GM12878 (cell line): ENCODE results near the gene ADRA2B. TPM values are rescaled to one million over a fixed set of nuclear protein-coding genes. Genes with fewer than 3 reads are reported as not detected.

Experiments used
- BCL11A ChIP-seq: IDR thresholded peaks from 2 replicates; pipeline ENCODE4 v1.6.1; 2011; ENCODE audit warnings: low read depth, low read length
- CHD2 ChIP-seq: IDR thresholded peaks from 2 replicates; pipeline ENCODE4 v1.6.1; 2011; ENCODE audit warnings: low read depth, low read length, improper control_type of control experiment, borderline replicate concordance
- CREM ChIP-seq: IDR thresholded peaks from 2 replicates; pipeline ENCODE4 v1.6.1; 2014; ENCODE audit warnings: antibody characterized with exemption, low read depth
- HDGF ChIP-seq: fragments of 450-650 bp; IDR thresholded peaks from 2 replicates; pipeline ENCODE4 v1.6.1; 2016; ENCODE audit warnings: antibody characterized with exemption
- KLF5 ChIP-seq: fragments of 450-650 bp; IDR thresholded peaks from 2 replicates; pipeline ENCODE4 v1.6.1; 2014; ENCODE audit warnings: mild to moderate bottlenecking; ENCODE audit not compliant: partially characterized antibody
- MTA2 ChIP-seq: fragments of 450-650 bp; IDR thresholded peaks from 2 replicates; pipeline ENCODE4 v1.6.1; 2016; ENCODE audit warnings: low read depth, mild to moderate bottlenecking, moderate library complexity
- NBN ChIP-seq: fragments of 450-650 bp; IDR thresholded peaks from 2 replicates; pipeline ENCODE4 v1.6.1; 2016
- NFYB ChIP-seq: IDR thresholded peaks from 2 replicates; pipeline ENCODE4 v1.6.1; 2011; ENCODE audit warnings: low read depth, mild to moderate bottlenecking, low read length, improper control_type of control experiment, moderate library complexity; ENCODE audit not compliant: insufficient read depth
- NR2C1 ChIP-seq: fragments of 450-650 bp; IDR thresholded peaks from 2 replicates; pipeline ENCODE4 v1.6.1; 2017; ENCODE audit warnings: antibody characterized with exemption, mild to moderate bottlenecking, moderate library complexity
- PML ChIP-seq: IDR thresholded peaks from 2 replicates; pipeline ENCODE4 v1.6.1; 2012; ENCODE audit warnings: low read length, inconsistent platforms
- RB1 ChIP-seq: fragments of 450-650 bp; formaldehyde crosslinking; IDR thresholded peaks from 2 replicates; pipeline ENCODE4 v1.6.1; 2017; ENCODE audit warnings: mild to moderate bottlenecking, borderline replicate concordance
- SREBF1 ChIP-seq: IDR thresholded peaks from 2 replicates; pipeline ENCODE4 v1.6.1; 2012; ENCODE audit warnings: mild to moderate bottlenecking, low read length
- SREBF2 ChIP-seq: IDR thresholded peaks from 2 replicates; pipeline ENCODE4 v1.6.1; 2012; ENCODE audit warnings: mild to moderate bottlenecking, low read length
- STAT3 ChIP-seq: IDR thresholded peaks from 2 replicates; pipeline ENCODE4 v1.6.1; 2011; ENCODE audit warnings: low read depth, low read length, improper control_type of control experiment
- TBL1XR1 ChIP-seq: IDR thresholded peaks from 2 replicates; pipeline ENCODE4 v1.6.1; 2012; ENCODE audit warnings: low read depth, low read length, improper control_type of control experiment
- TCF12 ChIP-seq: IDR thresholded peaks from 2 replicates; pipeline ENCODE4 v1.6.1; 2011; ENCODE audit warnings: low read depth, mild to moderate bottlenecking, low read length
- TCF3 ChIP-seq: IDR thresholded peaks from 2 replicates; pipeline ENCODE4 v1.6.1; 2012; ENCODE audit warnings: low read depth, mild to moderate bottlenecking, low read length, borderline replicate concordance; ENCODE audit not compliant: insufficient read depth
- ZBED1 ChIP-seq: IDR thresholded peaks from 2 replicates; pipeline ENCODE4 v1.6.1; 2016; ENCODE audit warnings: borderline replicate concordance
- ZNF207 ChIP-seq: fragments of 450-650 bp; IDR thresholded peaks from 2 replicates; pipeline ENCODE4 v1.6.1; 2014; ENCODE audit warnings: antibody characterized with exemption, mild to moderate bottlenecking, borderline replicate concordance
- polyA plus RNA-seq, 11 experiments: library from polyadenylated mRNA; depleted of rRNA in 4 of 11; unstranded in 6 of 11; stranded (reverse) in 5 of 11; fragments of >200 nt; fragmentation: Nextera tagmentation in 4 of 11; fragmentation: Illumina TruSeq in 1 of 11; extraction: Ambion mirVana in 4 of 11; extraction: Trizol in 1 of 11; gene quantifications; 1 replicate in 1 of 11; 2 replicates in 10 of 11; pipeline versions ENCODE4 v1.2.1 to v1.2.3, GENCODE V29; 2011 to 2016; ENCODE audit warnings: inconsistent platforms in 2 of 11, missing spikeins in 2 of 11, low read depth in 1 of 11
- total RNA-seq, 4 experiments: library from RNA; depleted of rRNA in 3 of 4; stranded (reverse); fragments of >200 nt in 3 of 4; fragmentation: Illumina TruSeq in 1 of 4; extraction: Trizol in 1 of 4; gene quantifications; 2 replicates each; pipeline versions ENCODE4 v1.2.1 to v1.2.3, GENCODE V29; 2013 to 2021
- TF ChIP-seq, protein P1 (sequence below): fragments of 450-650 bp; formaldehyde crosslinking; IDR thresholded peaks from 2 replicates; pipeline ENCODE4 v1.5.0; 2022; ENCODE audit warnings: mild to moderate bottlenecking, missing genetic modification characterization
- TF ChIP-seq, protein P2 (sequence below): fragments of 450-650 bp; conservative IDR thresholded peaks from 2 replicates; pipeline ENCODE4 v1.6.1; 2017; ENCODE audit warnings: mild to moderate bottlenecking, moderate library complexity
- TF ChIP-seq, protein P3 (sequence below): IDR thresholded peaks from 2 replicates; pipeline ENCODE4 v1.6.1; 2011; ENCODE audit warnings: mild to moderate bottlenecking, low read depth, low read length, moderate library complexity; ENCODE audit not compliant: insufficient replicate concordance
- TF ChIP-seq, protein P4 (sequence below): IDR thresholded peaks from 2 replicates; pipeline ENCODE4 v1.6.1; 2012; ENCODE audit warnings: low read depth, low read length, improper control_type of control experiment

The ADRA2B gene
- total and polyA plus RNA-seq, 10 of the 15 experiments (the other 5 are each of a cell fraction or from before 2014, with no cell fraction given), result 0.01 to 0.10 (median 0.04) TPM; not detected in 6

DNA sequence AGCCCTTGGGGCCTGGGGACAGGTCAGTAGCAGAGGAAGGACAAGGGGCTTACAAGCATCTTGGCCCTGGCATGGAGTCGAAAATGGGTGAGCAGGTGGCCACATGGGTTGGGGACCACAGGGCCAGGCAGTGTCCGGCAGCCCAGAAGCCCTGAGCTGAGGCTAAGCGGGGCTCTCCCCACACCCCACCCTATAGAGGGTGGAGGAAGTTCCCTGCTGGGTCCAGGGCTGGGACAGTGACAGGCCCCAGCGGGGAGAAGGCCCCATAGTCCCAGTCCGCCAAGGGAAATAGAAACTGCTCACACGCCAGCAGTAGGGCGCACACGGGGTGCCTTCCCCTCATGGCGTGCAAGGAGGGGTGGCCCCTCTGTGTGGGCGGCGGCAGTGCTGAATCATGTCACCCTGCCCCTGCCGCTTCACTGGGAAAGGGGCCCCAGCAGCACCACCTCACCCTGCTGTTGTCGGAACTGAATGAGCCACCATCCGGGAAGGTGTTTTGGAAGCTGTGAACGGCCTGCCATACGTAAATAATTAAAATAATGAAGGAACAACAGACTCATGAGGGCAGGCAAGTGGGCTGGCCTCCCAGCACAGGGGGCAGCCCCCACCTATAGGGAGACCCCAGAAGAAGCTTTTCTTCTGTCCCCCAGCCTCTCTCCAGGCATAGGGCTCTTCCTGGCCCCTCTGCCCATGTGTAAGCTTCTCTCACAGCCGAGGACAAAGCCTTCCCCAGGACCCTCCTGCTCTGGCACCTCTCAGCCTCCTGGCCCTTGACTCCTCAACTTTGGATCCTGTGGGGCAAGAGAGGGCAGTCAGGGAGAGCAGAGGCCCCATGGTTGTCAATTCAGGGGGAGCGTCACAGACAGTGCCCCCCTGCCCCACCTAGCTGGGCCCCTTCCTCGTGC, 41.5 kb upstream of the ADRA2B start (continued):
- TF ChIP-seq, protein P1, sequence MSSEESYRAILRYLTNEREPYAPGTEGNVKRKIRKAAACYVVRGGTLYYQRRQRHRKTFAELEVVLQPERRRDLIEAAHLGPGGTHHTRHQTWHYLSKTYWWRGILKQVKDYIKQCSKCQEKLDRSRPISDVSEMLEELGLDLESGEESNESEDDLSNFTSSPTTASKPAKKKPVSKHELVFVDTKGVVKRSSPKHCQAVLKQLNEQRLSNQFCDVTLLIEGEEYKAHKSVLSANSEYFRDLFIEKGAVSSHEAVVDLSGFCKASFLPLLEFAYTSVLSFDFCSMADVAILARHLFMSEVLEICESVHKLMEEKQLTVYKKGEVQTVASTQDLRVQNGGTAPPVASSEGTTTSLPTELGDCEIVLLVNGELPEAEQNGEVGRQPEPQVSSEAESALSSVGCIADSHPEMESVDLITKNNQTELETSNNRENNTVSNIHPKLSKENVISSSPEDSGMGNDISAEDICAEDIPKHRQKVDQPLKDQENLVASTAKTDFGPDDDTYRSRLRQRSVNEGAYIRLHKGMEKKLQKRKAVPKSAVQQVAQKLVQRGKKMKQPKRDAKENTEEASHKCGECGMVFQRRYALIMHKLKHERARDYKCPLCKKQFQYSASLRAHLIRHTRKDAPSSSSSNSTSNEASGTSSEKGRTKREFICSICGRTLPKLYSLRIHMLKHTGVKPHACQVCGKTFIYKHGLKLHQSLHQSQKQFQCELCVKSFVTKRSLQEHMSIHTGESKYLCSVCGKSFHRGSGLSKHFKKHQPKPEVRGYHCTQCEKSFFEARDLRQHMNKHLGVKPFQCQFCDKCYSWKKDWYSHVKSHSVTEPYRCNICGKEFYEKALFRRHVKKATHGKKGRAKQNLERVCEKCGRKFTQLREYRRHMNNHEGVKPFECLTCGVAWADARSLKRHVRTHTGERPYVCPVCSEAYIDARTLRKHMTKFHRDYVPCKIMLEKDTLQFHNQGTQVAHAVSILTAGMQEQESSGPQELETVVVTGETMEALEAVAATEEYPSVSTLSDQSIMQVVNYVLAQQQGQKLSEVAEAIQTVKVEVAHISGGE, result no peak
- TF ChIP-seq, protein P2, sequence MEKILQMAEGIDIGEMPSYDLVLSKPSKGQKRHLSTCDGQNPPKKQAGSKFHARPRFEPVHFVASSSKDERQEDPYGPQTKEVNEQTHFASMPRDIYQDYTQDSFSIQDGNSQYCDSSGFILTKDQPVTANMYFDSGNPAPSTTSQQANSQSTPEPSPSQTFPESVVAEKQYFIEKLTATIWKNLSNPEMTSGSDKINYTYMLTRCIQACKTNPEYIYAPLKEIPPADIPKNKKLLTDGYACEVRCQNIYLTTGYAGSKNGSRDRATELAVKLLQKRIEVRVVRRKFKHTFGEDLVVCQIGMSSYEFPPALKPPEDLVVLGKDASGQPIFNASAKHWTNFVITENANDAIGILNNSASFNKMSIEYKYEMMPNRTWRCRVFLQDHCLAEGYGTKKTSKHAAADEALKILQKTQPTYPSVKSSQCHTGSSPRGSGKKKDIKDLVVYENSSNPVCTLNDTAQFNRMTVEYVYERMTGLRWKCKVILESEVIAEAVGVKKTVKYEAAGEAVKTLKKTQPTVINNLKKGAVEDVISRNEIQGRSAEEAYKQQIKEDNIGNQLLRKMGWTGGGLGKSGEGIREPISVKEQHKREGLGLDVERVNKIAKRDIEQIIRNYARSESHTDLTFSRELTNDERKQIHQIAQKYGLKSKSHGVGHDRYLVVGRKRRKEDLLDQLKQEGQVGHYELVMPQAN, result peak; percentile 60; the same call in 1 of the 2 replicates
- TF ChIP-seq HDGF (peak; percentile 44; the same call in 1 of the 2 replicates), STAT3 (peak; percentile 87; the same call in 1 of the 2 replicates), TBL1XR1 (peak; percentile 95), SREBF1 (peak; percentile 37; the same call in 1 of the 2 replicates), NBN (peak; percentile 95), TCF3 (peak; percentile 94), BCL11A (peak; percentile 88), TCF12 (peak; percentile 96), MTA2 (peak; percentile 86), SREBF2 (peak; percentile 44; the same call in 1 of the 2 replicates), NFYB (no peak), RB1 (peak; percentile 95; the same call in 1 of the 2 replicates), NR2C1 (no peak), CHD2 (peak; percentile 87), KLF5 (peak; percentile 68), CREM (peak; percentile 95), PML (no peak), ZBED1 (peak; percentile 96; the same call in 1 of the 2 replicates), ZNF207 (peak; percentile 43; the same call in 1 of the 2 replicates)
- TF ChIP-seq, protein P3, sequence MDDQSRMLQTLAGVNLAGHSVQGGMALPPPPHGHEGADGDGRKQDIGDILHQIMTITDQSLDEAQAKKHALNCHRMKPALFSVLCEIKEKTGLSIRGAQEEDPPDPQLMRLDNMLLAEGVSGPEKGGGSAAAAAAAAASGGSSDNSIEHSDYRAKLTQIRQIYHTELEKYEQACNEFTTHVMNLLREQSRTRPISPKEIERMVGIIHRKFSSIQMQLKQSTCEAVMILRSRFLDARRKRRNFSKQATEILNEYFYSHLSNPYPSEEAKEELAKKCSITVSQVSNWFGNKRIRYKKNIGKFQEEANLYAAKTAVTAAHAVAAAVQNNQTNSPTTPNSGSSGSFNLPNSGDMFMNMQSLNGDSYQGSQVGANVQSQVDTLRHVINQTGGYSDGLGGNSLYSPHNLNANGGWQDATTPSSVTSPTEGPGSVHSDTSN, result peak; percentile 56
- TF ChIP-seq, protein P4, sequence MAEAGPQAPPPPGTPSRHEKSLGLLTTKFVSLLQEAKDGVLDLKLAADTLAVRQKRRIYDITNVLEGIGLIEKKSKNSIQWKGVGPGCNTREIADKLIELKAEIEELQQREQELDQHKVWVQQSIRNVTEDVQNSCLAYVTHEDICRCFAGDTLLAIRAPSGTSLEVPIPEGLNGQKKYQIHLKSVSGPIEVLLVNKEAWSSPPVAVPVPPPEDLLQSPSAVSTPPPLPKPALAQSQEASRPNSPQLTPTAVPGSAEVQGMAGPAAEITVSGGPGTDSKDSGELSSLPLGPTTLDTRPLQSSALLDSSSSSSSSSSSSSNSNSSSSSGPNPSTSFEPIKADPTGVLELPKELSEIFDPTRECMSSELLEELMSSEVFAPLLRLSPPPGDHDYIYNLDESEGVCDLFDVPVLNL, result no peak
